SK-N-MC (cell line): ENCODE data around the gene HIP1.
A peak's percentile ranks its signal among the peaks of the same experiment; 100 is the strongest.
"Not testable (repeated sequence)": the region's sequence is repeated elsewhere in the genome, so short reads cannot be mapped to it uniquely, and the experiment has no call there.

Source experiments
- DNase-seq: peaks from one replicate; pipeline ENCODE4 v3.0.0-alpha.2; 2011; ENCODE audit warnings: low read depth, low spot score
- H3K27ac ChIP-seq: fragments of 200-600 bp; sonication (generic); 2 replicates; pipeline ENCODE4 v1.5.1; 2016; ENCODE audit warnings: mixed run types
- H3K36me3 ChIP-seq: fragments of 200-600 bp; sonication (generic); 2 replicates; pipeline ENCODE4 v1.6.1; 2017; ENCODE audit warnings: antibody characterized with exemption, low read length, mixed read lengths; ENCODE audit not compliant: insufficient read depth
- H3K4me3 ChIP-seq: fragments of 200-600 bp; sonication (generic); 2 replicates; pipeline ENCODE4 v1.5.1; 2016
- H3K9ac ChIP-seq: fragments of 200-600 bp; sonication (generic); 2 replicates; pipeline ENCODE4 v1.8.0; 2017; ENCODE audit warnings: mixed run types, mixed read lengths; ENCODE audit not compliant: insufficient read length
- H3K9me3 ChIP-seq: fragments of 200-600 bp; sonication (generic); 2 replicates; pipeline ENCODE4 v1.6.1; 2017; ENCODE audit warnings: low read depth, mild to moderate bottlenecking, antibody characterized with exemption, low read length, moderate library complexity, mixed read lengths
- EZH2 ChIP-seq: fragments of 200-600 bp; sonication (generic); IDR thresholded peaks from one replicate; pipeline ENCODE4 v1.6.1; 2017; ENCODE audit warnings: antibody characterized with exemption
- FOXP2 ChIP-seq: optimal IDR thresholded peaks from 2 replicates; pipeline ENCODE3; 2011; ENCODE audit warnings: mild to moderate bottlenecking, moderate library complexity; ENCODE audit not compliant: insufficient read depth; ENCODE audit errors: extremely low read length, control extremely low read depth
- POLR2AphosphoS5 ChIP-seq: IDR thresholded peaks from 2 replicates; pipeline ENCODE4 v1.6.1; 2012; ENCODE audit warnings: mild to moderate bottlenecking, low read depth, low read length, borderline replicate concordance

Gene HIP1

GRCh38 chr7:75637854-75638593 is 100.7 kb downstream of the HIP1 start:
- TF ChIP-seq FOXP2 (no peak), POLR2AphosphoS5 (no peak), EZH2 (no peak)
- Histone ChIP-seq H3K36me3 (no peaks in the 10 kb centered on the region), H3K4me3 (peak overlapping the region; percentile 89), H3K27ac (no peak overlapping the region), H3K9ac (peak overlapping the region; percentile 77), H3K9me3 (no peaks in the 10 kb centered on the region)
- DNase-seq, result no peak

DNA sequence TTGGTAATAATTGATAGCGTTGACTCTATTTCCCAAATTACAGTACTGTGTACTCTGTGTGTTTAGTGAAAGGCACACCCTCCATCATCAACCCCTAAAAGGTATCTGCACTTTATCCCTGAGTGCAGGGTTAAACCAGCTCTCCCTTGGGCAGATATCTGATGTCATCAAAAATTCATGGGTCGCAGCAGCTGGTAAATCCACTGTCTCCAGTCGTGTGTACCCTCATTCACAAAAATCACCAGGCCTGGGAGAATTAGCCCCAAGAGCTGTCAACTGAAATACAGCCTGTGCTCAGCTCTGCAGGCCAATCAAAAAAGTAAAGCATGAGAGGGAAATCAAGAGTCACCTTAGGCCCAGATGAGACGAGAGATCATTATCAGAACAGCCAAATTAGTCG is 103.7 kb downstream of the HIP1 start:
- TF ChIP-seq POLR2AphosphoS5, result no peak
- TF ChIP-seq EZH2, result no peak
- TF ChIP-seq FOXP2, result no peak
- Histone ChIP-seq H3K9me3 (no peaks in the 10 kb centered on the region), H3K36me3 (no peaks in the 10 kb centered on the region), H3K4me3 (no peak overlapping the region), H3K9ac (no peak overlapping the region), H3K27ac (no peak overlapping the region)
- no peak for DNase-seq

DNA sequence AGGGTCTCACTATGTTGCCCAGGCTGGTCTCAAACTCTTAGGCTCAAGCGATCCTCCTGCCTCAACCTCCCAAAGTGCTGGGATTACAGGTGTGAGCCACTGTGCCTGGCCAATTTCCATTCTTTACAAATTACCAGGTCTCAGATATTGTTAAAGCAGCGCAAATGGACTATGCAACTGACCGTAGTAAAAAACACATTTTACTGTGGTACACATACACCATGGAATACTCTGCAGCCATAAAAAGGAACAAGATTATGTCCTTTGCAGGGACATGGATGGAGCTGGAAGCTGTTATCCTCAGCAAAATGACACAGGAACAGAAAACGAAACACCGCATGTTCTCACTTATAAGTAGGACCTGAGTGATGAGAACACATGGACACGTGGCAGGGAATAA is 106.2 kb downstream of the HIP1 start:
- not testable (repeated sequence) for H3K36me3 ChIP-seq, H3K9me3 ChIP-seq, H3K27ac ChIP-seq, H3K4me3 ChIP-seq, H3K9ac ChIP-seq, DNase-seq

GRCh38 chr7:75631711-75632110 is 107.0 kb downstream of the HIP1 start:
- Histone ChIP-seq H3K4me3 (no peak overlapping the region), H3K36me3 (no peaks in the 10 kb centered on the region), H3K27ac (no peak overlapping the region), H3K9ac (no peak overlapping the region), H3K9me3 (0 out of 2 replicates have a peak, but pooled peaks cover 4% of the 10 kb centered on the region)
- TF ChIP-seq POLR2AphosphoS5 (no peak), FOXP2 (no peak), EZH2 (no peak)
- no peak for DNase-seq

- Histone ChIP-seq H3K27ac (no peak overlapping the region), H3K4me3 (no peak overlapping the region), H3K9me3 (0 out of 2 replicates have a peak, but pooled peaks cover 4% of the 10 kb centered on the region), H3K36me3 (no peaks in the 10 kb centered on the region), H3K9ac (no peak overlapping the region)
- TF ChIP-seq POLR2AphosphoS5 (no peak), EZH2 (no peak), FOXP2 (no peak)
- no peak for DNase-seq
Observed at GRCh38 chr7:75630549-75630948, 108.2 kb downstream of the HIP1 start.

- Histone ChIP-seq H3K36me3 (no peaks in the 10 kb centered on the region), H3K9ac (no peak overlapping the region), H3K4me3 (no peak overlapping the region), H3K27ac (no peak overlapping the region), H3K9me3 (0 out of 2 replicates have a peak, but pooled peaks cover 4% of the 10 kb centered on the region)
- TF ChIP-seq EZH2 (no peak), FOXP2 (no peak), POLR2AphosphoS5 (no peak)
- DNase-seq, result no peak
Observed at GRCh38 chr7:75629044-75629443, 109.7 kb downstream of the HIP1 start.

DNA sequence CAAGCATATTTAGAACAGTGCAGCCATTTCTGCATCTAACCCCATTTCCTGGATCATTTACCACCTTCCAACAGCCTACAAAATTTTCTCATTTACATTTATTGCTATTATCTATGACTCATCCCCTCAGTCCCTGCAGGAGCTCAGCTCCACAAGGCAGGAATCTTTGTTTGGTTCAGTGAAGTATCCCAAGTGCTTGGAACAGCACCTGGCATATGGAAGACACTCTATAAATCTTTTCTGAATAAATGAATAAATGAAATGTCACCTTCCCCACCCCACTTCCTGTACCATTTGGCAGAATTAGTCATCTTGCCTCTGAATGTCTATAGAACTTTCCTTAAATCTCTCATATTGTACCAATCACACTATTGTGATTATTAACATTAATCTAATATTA is 110.7 kb downstream of the HIP1 start:
- no peak for TF ChIP-seq EZH2
- TF ChIP-seq FOXP2, result no peak
- TF ChIP-seq POLR2AphosphoS5, result no peak
- H3K4me3 ChIP-seq, result no peak overlapping the region
- DNase-seq, result no peak
- no peak overlapping the region for H3K9ac ChIP-seq
- no peak overlapping the region for H3K27ac ChIP-seq
- H3K9me3 ChIP-seq, result 0 out of 2 replicates have a peak, but pooled peaks cover 4% of the 10 kb centered on the region
- H3K36me3 ChIP-seq, result no peaks in the 10 kb centered on the region

DNA sequence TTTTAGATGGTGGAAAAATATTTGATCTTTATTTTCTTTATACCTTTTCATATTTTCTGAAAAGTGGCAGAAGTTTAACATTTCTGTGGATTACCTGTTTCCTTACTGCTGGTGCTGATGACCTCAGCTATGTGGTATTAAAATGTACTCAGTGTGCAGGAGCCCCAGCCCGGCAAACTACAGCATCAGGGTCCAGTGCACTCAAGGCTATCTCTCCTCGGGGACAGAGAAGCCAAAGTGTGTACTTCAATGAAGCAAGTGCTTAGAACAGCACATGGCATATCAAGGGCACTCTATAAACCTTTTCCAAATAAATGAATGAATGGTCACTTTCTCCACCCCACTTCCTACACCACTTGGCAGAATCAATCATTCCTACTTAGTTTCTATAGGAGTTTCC is 111.8 kb downstream of the HIP1 start:
- Histone ChIP-seq H3K36me3 (no peaks in the 10 kb centered on the region), H3K9me3 (0 out of 2 replicates have a peak, but pooled peaks cover 4% of the 10 kb centered on the region), H3K9ac (no peak overlapping the region), H3K27ac (no peak overlapping the region), H3K4me3 (no peak overlapping the region)
- TF ChIP-seq FOXP2 (no peak), EZH2 (no peak), POLR2AphosphoS5 (no peak)
- DNase-seq, result no peak

GRCh38 chr7:75625868-75626267 is 112.9 kb downstream of the HIP1 start:
- H3K36me3 ChIP-seq, result no peaks in the 10 kb centered on the region
- no peak for DNase-seq
- TF ChIP-seq FOXP2 (no peak), POLR2AphosphoS5 (no peak), EZH2 (no peak)
- H3K9me3 ChIP-seq, result 0 out of 2 replicates have a peak, but pooled peaks cover 4% of the 10 kb centered on the region
- H3K9ac ChIP-seq, result no peak overlapping the region
- no peak overlapping the region for H3K27ac ChIP-seq
- H3K4me3 ChIP-seq, result no peak overlapping the region

DNA sequence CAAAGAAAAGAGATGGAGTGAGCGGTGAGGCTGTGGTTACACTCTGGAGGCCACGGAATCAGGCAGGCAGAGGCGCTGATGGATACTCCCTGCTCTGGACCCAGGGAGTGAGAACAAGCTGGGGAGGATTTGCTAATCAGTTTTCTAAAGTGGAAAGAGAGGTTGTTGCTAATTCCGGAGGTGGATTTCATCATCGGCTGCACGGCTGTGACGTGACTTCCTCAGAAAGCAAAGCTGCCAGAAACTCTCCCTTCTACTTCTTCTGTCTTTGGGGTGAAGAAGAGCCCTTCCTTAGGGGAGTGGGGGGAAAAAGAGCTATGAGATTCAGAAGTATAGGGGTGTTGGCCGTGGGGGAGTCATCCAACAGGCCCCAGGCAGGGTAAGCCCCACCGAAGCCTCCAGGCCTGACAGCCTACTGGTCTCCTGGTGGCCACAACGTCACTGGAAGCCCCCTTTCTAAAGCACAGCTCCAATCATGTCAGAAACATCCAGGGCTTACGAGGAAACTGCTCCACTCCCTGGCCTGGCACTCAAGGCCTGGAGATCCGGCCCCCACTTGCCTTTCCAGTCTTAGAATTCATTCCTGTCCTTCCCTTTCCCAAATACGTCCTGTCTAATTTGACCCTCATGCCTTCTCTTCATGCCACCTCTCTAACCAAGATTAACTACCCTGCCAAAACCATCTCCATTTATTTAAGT is 114.5 kb downstream of the HIP1 start:
- Histone ChIP-seq H3K4me3 (no peak overlapping the region), H3K36me3 (no peaks in the 10 kb centered on the region), H3K27ac (peak overlapping the region; percentile 81; the same call in 1 of the 2 replicates), H3K9ac (peak overlapping the region; percentile 61), H3K9me3 (0 out of 2 replicates have a peak, but pooled peaks cover 4% of the 10 kb centered on the region)
- no peak for DNase-seq
- TF ChIP-seq POLR2AphosphoS5 (no peak), FOXP2 (no peak), EZH2 (no peak)
